K562 (cell line): ENCODE measurements around the gene EYA3. TPM values are rescaled to one million over a fixed set of nuclear protein-coding genes. Genes with fewer than 3 reads are reported as not detected.

Source experiments
- ATAC-seq: fragments of 200-7000 bp; cut with Tn5 transposase; 3 replicates; pipeline ENCODE4 v1.9.1; 2020; ENCODE audit warnings: moderate library complexity
- BruUV-seq: library from RNA; stranded (reverse); fragments of 400-500 nt; replicated peaks from 2 replicates; lab custom pipeline; 2021; lab: Mats Ljungman, UMichigan
- CTCF ChIA-PET: fragments of 300-600 bp; formaldehyde crosslinking; extraction: SDS; loops from one replicate; lab custom pipeline; 2021; ENCODE audit warnings: low intra/inter-chr PET ratio; lab: Yijun Ruan, JAX
- POLR2A ChIA-PET: fragments of 300-600, 350-650 bp; sonication (Branson Sonifier 250); formaldehyde crosslinking; extraction: SDS; loops from one replicate; lab custom pipeline; 2021; ENCODE audit warnings: antibody characterized with exemption, inconsistent platforms; lab: Yijun Ruan, JAX
- DNase-seq, 4 experiments: peaks; one replicate each; pipeline versions ENCODE4 v3.0.0 to v3.0.0-alpha.2; 2011 to 2018; ENCODE audit warnings: low spot score in 3 of 4, mixed read lengths in 3 of 4; ENCODE audit errors: extremely low read depth in 1 of 4
- FAIRE-seq: peaks from 2 replicates; lab custom pipeline; 2011; peaks lifted over from hg19 to GRCh38; lab: Jason Lieb, UNC
- H2AFZ ChIP-seq: 2 replicates; pipeline ENCODE4 v1.6.0; 2011; ENCODE audit warnings: low read depth, low read length, control low read depth, inconsistent platforms
- H3K27ac ChIP-seq: fragments of 200-600 bp; 3 replicates; pipeline ENCODE4 v1.8.0; 2011; ENCODE audit warnings: low read depth, mild to moderate bottlenecking, control low read depth, inconsistent platforms, low read length, moderate library complexity, mixed read lengths; ENCODE audit errors: extremely low read depth
- H3K27me3 ChIP-seq, 2 experiments: fragments of 300-600 bp in 1 of 2; 2 replicates in 1 of 2; 3 replicates in 1 of 2; pipeline versions ENCODE4 v1.6.0 to v1.8.0; 2011; ENCODE audit warnings: inconsistent platforms in 2 of 2, low read length in 2 of 2, mild to moderate bottlenecking in 1 of 2, mixed read lengths in 1 of 2, moderate library complexity in 1 of 2; ENCODE audit not compliant: control insufficient read depth in 2 of 2, insufficient read depth in 2 of 2
- H3K36me3 ChIP-seq: fragments of 300-600 bp; 3 replicates; pipeline ENCODE4 v1.8.0; 2011; ENCODE audit warnings: mild to moderate bottlenecking, low read length, inconsistent platforms; ENCODE audit not compliant: control insufficient read depth, insufficient read depth
- H3K4me1 ChIP-seq, 2 experiments: fragments of 200-600 bp in 1 of 2; replicated peaks in 1 of 2; 2 replicates in 1 of 2; 3 replicates in 1 of 2; pipeline versions ENCODE4 v1.5.1 to v1.8.0; 2011; ENCODE audit warnings: inconsistent platforms in 2 of 2, low read length in 2 of 2, mild to moderate bottlenecking in 1 of 2, mixed read lengths in 1 of 2, moderate library complexity in 1 of 2; ENCODE audit not compliant: control insufficient read depth in 2 of 2, insufficient read depth in 2 of 2
- H3K4me2 ChIP-seq: 2 replicates; pipeline ENCODE4 v1.6.1; 2011; ENCODE audit warnings: low read length, control low read depth, inconsistent platforms, mixed read lengths; ENCODE audit not compliant: insufficient read depth
- H3K4me3 ChIP-seq: fragments of 200-600 bp; sonication (generic), shearing (Covaris generic); 2 replicates; pipeline ENCODE4 v1.5.1; 2016; ENCODE audit warnings: control low read depth, inconsistent platforms
- H3K79me2 ChIP-seq: fragments of 200-600 bp; 3 replicates; pipeline ENCODE4 v1.8.0; 2011; ENCODE audit warnings: low read length, inconsistent platforms; ENCODE audit not compliant: control insufficient read depth, insufficient read depth
- H3K9ac ChIP-seq, 2 experiments: 2 replicates each; pipeline versions ENCODE4 v1.6.0 to v1.6.1; 2011; ENCODE audit warnings: low read depth in 2 of 2, low read length in 2 of 2, control low read depth in 1 of 2, inconsistent platforms in 1 of 2, mild to moderate bottlenecking in 1 of 2, mixed read lengths in 1 of 2; ENCODE audit not compliant: insufficient read depth in 1 of 2
- H3K9me1 ChIP-seq: one replicate; pipeline ENCODE4 v1.6.0; 2011; ENCODE audit warnings: inconsistent platforms, mild to moderate bottlenecking, low read length, moderate library complexity; ENCODE audit not compliant: control insufficient read depth, insufficient read depth
- H3K9me3 ChIP-seq: replicated peaks from 2 replicates; pipeline ENCODE4 v1.5.1; 2011; ENCODE audit warnings: low read depth, low read length, inconsistent platforms; ENCODE audit not compliant: control insufficient read depth, insufficient read depth
- H4K20me1 ChIP-seq: replicated peaks from 2 replicates; pipeline ENCODE4 v1.6.1; 2011; ENCODE audit warnings: low read length, inconsistent platforms, mixed read lengths; ENCODE audit not compliant: control insufficient read depth, insufficient read depth
- FOSL1 ChIP-seq: fragments of 200-800 bp; sonication (Bioruptor generic); conservative IDR thresholded peaks from 2 replicates; pipeline ENCODE4 v1.6.1; 2016; ENCODE audit warnings: missing genetic modification characterization, missing compliant biosample characterization
- MNT ChIP-seq, 2 experiments: fragments of 450-650 bp; conservative IDR thresholded peaks; 2 replicates each; pipeline ENCODE4 v1.6.1; 2017; ENCODE audit warnings: mild to moderate bottlenecking in 2 of 2, moderate library complexity in 2 of 2
- WGBS: fragments of 100-300 bp; shearing (Covaris generic); methylation state at CpG from one replicate; pipeline ENCODE4 v1.1.6; 2016; ENCODE audit warnings: low coverage, mixed read lengths; ENCODE audit not compliant: insufficient coverage; ENCODE audit errors: missing lambda C conversion rate; 5-methylcytosine and 5-hydroxymethylcytosine counted together
- in situ Hi-C: fragments of 300-500 bp; cut with MboI; formaldehyde crosslinking; loops from 4 replicates; pipeline ENCODE4 v1.15.0; 2018; ENCODE audit warnings: inconsistent platforms, mixed read lengths
- intact Hi-C: fragments of 100-400 bp; cut with micrococcal nuclease; formaldehyde crosslinking; loops from 2 replicates; pipeline ENCODE4 v1.14.2; 2022
- polyA plus RNA-seq, 8 experiments: library from polyadenylated mRNA; depleted of rRNA in 4 of 8; stranded (reverse) in 5 of 8; unstranded in 3 of 8; fragments of >200 nt; fragmentation: Nextera tagmentation in 2 of 8; fragmentation: Illumina TruSeq in 1 of 8; extraction: Ambion mirVana in 2 of 8; extraction: Trizol in 1 of 8; gene quantifications; 2 replicates each; pipeline versions ENCODE4 v1.2.1 to v1.2.3, GENCODE V29; 2011 to 2014; ENCODE audit warnings: inconsistent platforms in 1 of 8, missing spikeins in 1 of 8
- total RNA-seq, 7 experiments: library from RNA; depleted of rRNA in 6 of 7; stranded (reverse); fragments of >200 nt in 6 of 7; fragmentation: Illumina TruSeq in 2 of 7; extraction: Trizol in 2 of 7; gene quantifications; 2 replicates each; pipeline versions ENCODE4 v1.2.1 to v1.2.3, GENCODE V29; 2011 to 2021; ENCODE audit warnings: low replicate concordance in 1 of 7

EYA3 gene
- total and polyA plus RNA-seq, 9 of the 15 experiments (the other 6 are each of a cell fraction or from before 2014, with no cell fraction given): 21.7 to 64.0 (median 43.6) TPM

- Histone ChIP-seq H3K27ac (no peak overlapping the region), H3K9me1 (no peaks in the 10 kb centered on the region), H3K4me2 (no peak overlapping the region), H2AFZ (no peak overlapping the region), H4K20me1 (no peaks in the 10 kb centered on the region), H3K9ac (no peak overlapping the region), H3K79me2 (no peaks in the 10 kb centered on the region), H3K4me3 (no peak overlapping the region), H3K36me3 (peaks cover 84% of the 10 kb centered on the region), H3K4me1 (no peaks in the 10 kb centered on the region), H3K9me3 (no peaks in the 10 kb centered on the region), H3K27me3 (no peaks in the 10 kb centered on the region)
- FAIRE-seq: no peak
- in situ Hi-C loops (no loop called here), intact Hi-C loops (no loop called here)
- BruUV-seq: no TSS peak
- no peak for DNase-seq
- ChIA-PET CTCF (no interaction called here), POLR2A (interaction anchor here (0.7 to 1.1 kb wide), 3 partner anchors 9 to 46 kb away, joined by 3 to 4 read pairs (median 3); no protein-coding TSS in a partner anchor)
- TF ChIP-seq MNT (conservative IDR thresholded peaks at IDR 0.05) (no peak), FOSL1 (peak; percentile 61)
- WGBS: 83% methylated on average over 3 of the region's 3 CpGs
- no peak for ATAC-seq
Measured at GRCh38 chr1:27990920-27991537, 97.4 kb downstream of the EYA3 start.
